PC-3 (cell line): ENCODE results near the gene KCTD17.

Source experiments
- CTCF ChIP-seq: fragments of 300-600 bp; sonication (generic); conservative IDR thresholded peaks from 2 replicates; pipeline ENCODE4 v1.5.1; 2017; ENCODE audit warnings: antibody characterized with exemption, low read depth, mild to moderate bottlenecking, low read length
- EZH2 ChIP-seq: fragments of 300-600 bp; sonication (generic); IDR thresholded peaks from one replicate; pipeline ENCODE4 v1.6.1; 2017; ENCODE audit warnings: antibody characterized with exemption, mild to moderate bottlenecking, low read length; ENCODE audit not compliant: unreplicated experiment
- EZH2phosphoT487 ChIP-seq: fragments of 300-600 bp; sonication (generic); IDR thresholded peaks from 2 replicates; pipeline ENCODE4 v1.6.1; 2018; ENCODE audit warnings: mild to moderate bottlenecking, antibody characterized with exemption, low read length, borderline replicate concordance

GRCh38 chr22:37018086-37018814 lies 33.3 kb upstream of the KCTD17 start:
- TF ChIP-seq CTCF: no peak
- no peak for TF ChIP-seq EZH2
- TF ChIP-seq EZH2phosphoT487: no peak
